Caco-2 (cell line): ENCODE measurements around the gene LRRC42. TPM values are rescaled to one million over a fixed set of nuclear protein-coding genes. Genes with fewer than 3 reads are reported as not detected.

Experiments
- BruUV-seq: library from RNA; stranded (reverse); fragments of 400-500 nt; replicated peaks from 2 replicates; lab custom pipeline; 2021; lab: Mats Ljungman, UMichigan
- CTCF ChIA-PET: fragments of 300-600 bp; sonication (Branson Sonifier 250); formaldehyde crosslinking; loops from one replicate; lab custom pipeline; 2022; ENCODE audit warnings: antibody characterized with exemption; lab: Charles Lee
- POLR2A ChIA-PET: fragments of 300-600 bp; sonication (Branson Sonifier 250); formaldehyde crosslinking; loops from one replicate; lab custom pipeline; 2022; ENCODE audit warnings: antibody characterized with exemption; lab: Charles Lee
- DNase-seq, 2 experiments: peaks; one replicate each; pipeline versions ENCODE4 v3.0.0 to v3.0.0-alpha.2; 2020 to 2022
- H3K27me3 ChIP-seq: replicated peaks from 2 replicates; pipeline ENCODE4 v1.6.0; 2011; ENCODE audit warnings: low read length; ENCODE audit not compliant: control insufficient read depth, insufficient read depth
- H3K36me3 ChIP-seq: 2 replicates; pipeline ENCODE4 v1.5.1; 2011; ENCODE audit warnings: low read length; ENCODE audit not compliant: control insufficient read depth, insufficient read depth
- H3K4me1 ChIP-seq: fragments of 250-450 bp; sonication (Bioruptor Pico); 2 replicates; pipeline ENCODE4 v1.5.1; 2020; ENCODE audit warnings: mild to moderate bottlenecking
- H3K4me3 ChIP-seq: 2 replicates; pipeline ENCODE4 v1.5.1; 2011; ENCODE audit warnings: low read depth, mild to moderate bottlenecking, control low read depth, low read length
- H3K9me3 ChIP-seq: fragments of 250-450 bp; sonication (Bioruptor Pico); 2 replicates; pipeline ENCODE4 v1.5.1; 2020; ENCODE audit warnings: mild to moderate bottlenecking, moderate library complexity
- H3K27ac Mint-ChIP-seq: one replicate; pipeline ENCODE4 v1.8.0; 2022; ENCODE audit warnings: mixed read lengths; ENCODE audit not compliant: unreplicated experiment
- H3K27me3 Mint-ChIP-seq: one replicate; pipeline ENCODE4 v1.8.0; 2022; ENCODE audit warnings: mixed read lengths; ENCODE audit not compliant: insufficient read depth, unreplicated experiment
- H3K36me3 Mint-ChIP-seq: one replicate; pipeline ENCODE4 v1.8.0; 2022; ENCODE audit warnings: mild to moderate bottlenecking, mixed read lengths; ENCODE audit not compliant: insufficient read depth, unreplicated experiment
- H3K4me1 Mint-ChIP-seq: one replicate; pipeline ENCODE4 v1.8.0; 2022; ENCODE audit warnings: low read depth, mixed read lengths; ENCODE audit not compliant: unreplicated experiment
- H3K4me3 Mint-ChIP-seq: one replicate; pipeline ENCODE4 v1.8.0; 2022; ENCODE audit warnings: mild to moderate bottlenecking, moderate library complexity, mixed read lengths; ENCODE audit not compliant: unreplicated experiment
- H3K9me3 Mint-ChIP-seq: one replicate; pipeline ENCODE4 v1.8.0; 2022; ENCODE audit warnings: mixed read lengths; ENCODE audit not compliant: unreplicated experiment
- intact Hi-C: fragments of 100-400 bp; cut with micrococcal nuclease; formaldehyde crosslinking; loops from one replicate; pipeline ENCODE4 v1.10.0; 2022; ENCODE audit not compliant: unreplicated experiment
- total RNA-seq: library from RNA; stranded (reverse); gene quantifications from 2 replicates; pipeline ENCODE4 v1.2.3, GENCODE V29; 2022
- TF ChIP-seq, protein P1 (sequence below), 2 experiments: fragments of 200-600 bp in 1 of 2; IDR thresholded peaks; 1 replicate in 1 of 2; 2 replicates in 1 of 2; pipeline versions ENCODE4 v1.5.1 to v1.8.0; 2011 to 2022; ENCODE audit warnings: antibody characterized with exemption in 1 of 2, control low read depth in 1 of 2, inconsistent platforms in 1 of 2, low read depth in 1 of 2, low read length in 1 of 2, mild to moderate bottlenecking in 1 of 2, moderate library complexity in 1 of 2; ENCODE audit not compliant: insufficient read depth in 1 of 2, severe bottlenecking in 1 of 2, unreplicated experiment in 1 of 2

LRRC42 gene
- total RNA-seq, 1 experiment from 2014 or later = 38.9 TPM

DNA sequence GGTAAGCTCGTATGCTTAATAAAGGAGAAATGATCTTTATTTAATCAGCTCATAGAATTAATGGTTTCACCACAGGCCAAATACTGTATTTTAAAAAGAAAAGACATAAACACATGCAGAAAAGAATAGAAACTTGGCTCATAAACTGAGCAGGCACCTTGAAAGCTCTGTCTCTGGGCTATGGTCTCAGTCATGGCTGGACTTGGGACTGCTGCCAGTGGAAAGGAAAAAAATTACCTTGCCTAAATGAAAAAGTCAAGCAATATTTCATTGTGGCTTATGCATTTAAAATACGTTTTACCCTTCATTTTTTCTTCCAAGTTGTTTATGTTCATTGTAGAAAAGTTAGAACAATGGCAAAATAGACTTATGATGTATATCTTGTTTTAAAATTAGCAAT, 8.0 kb downstream of the LRRC42 start:
- Histone ChIP-seq H3K4me1 (peaks cover 27% of the 10 kb centered on the region), H3K9me3 (no peaks in the 10 kb centered on the region), H3K36me3 (no peaks in the 10 kb centered on the region), H3K4me3 (no peak overlapping the region), H3K27me3 (no peaks in the 10 kb centered on the region)
- Mint-ChIP-seq H3K4me1 (peaks cover 18% of the 10 kb centered on the region), H3K36me3 (peaks cover 43% of the 10 kb centered on the region), H3K9me3 (no peaks in the 10 kb centered on the region), H3K4me3 (no peak overlapping the region), H3K27ac (no peak overlapping the region), H3K27me3 (no peaks in the 10 kb centered on the region)
- POLR2A ChIA-PET = no interaction called here
- TF ChIP-seq, protein P1, sequence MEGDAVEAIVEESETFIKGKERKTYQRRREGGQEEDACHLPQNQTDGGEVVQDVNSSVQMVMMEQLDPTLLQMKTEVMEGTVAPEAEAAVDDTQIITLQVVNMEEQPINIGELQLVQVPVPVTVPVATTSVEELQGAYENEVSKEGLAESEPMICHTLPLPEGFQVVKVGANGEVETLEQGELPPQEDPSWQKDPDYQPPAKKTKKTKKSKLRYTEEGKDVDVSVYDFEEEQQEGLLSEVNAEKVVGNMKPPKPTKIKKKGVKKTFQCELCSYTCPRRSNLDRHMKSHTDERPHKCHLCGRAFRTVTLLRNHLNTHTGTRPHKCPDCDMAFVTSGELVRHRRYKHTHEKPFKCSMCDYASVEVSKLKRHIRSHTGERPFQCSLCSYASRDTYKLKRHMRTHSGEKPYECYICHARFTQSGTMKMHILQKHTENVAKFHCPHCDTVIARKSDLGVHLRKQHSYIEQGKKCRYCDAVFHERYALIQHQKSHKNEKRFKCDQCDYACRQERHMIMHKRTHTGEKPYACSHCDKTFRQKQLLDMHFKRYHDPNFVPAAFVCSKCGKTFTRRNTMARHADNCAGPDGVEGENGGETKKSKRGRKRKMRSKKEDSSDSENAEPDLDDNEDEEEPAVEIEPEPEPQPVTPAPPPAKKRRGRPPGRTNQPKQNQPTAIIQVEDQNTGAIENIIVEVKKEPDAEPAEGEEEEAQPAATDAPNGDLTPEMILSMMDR (IDR thresholded peaks at IDR 0.05; ENCODE audit: insufficient read depth in 1 of 2, low read depth in 1 of 2, low read length in 1 of 2, severe bottlenecking in 1 of 2, unreplicated experiment in 1 of 2) = no peak
- BruUV-seq = no TSS peak
- no peak for DNase-seq
- intact Hi-C loops = no loop called here
- CTCF ChIA-PET = no interaction called here

DNA sequence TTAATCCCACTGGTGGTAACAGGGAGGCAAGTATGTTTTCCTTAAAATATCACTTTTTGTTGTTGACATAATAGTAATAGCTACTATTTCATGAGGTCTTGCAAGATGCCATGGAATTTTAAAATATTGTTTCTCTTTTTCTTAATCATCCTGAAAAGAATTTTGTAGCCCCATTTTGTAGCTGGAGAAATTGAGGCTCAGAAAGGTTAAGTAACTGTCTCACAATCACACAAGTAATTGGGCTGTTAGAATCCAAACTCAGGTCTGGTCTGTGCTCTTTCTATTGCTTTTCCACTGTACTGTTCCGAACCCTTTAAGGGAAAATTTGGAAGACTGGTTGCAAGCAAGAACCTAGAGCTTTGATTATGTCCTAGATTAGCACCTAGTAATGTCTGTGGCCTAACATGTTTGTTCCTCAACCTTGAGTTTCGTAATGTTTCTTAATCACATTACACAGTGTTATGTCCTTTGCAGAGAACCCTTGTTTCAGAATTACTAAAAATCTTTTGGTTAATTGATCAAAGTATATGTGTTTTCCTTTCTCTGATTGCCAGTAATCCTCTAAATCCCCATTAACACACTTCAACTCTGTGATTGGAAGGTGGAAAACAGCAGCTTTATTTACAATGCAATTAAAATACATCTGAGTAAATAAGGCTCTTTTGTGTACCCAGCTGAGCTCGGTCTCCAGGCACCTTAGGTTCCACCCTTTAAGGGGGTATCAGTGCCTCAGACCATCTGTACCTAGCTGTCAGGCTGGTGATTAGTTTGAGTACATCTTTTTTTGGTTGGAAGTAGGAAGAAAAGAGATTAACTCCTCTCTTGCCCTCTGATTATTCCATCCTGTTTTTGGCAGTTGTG, 10.4 kb downstream of the LRRC42 start:
- CTCF ChIA-PET = interaction anchor here (1.0 to 1.4 kb wide), 3 partner anchors 9 to 47 kb away, joined by 3 to 11 read pairs (median 3); partner anchors contain the start of genes IFT25 and LRRC42
- Histone ChIP-seq H3K27me3 (no peaks in the 10 kb centered on the region), H3K36me3 (no peaks in the 10 kb centered on the region), H3K4me3 (no peak overlapping the region), H3K4me1 (peaks cover 27% of the 10 kb centered on the region), H3K9me3 (no peaks in the 10 kb centered on the region)
- DNase-seq = peak; percentile 39 to 48
- peak overlapping the region; percentile 84 for H3K27ac Mint-ChIP-seq
- intact Hi-C loops = no loop called here
- peak overlapping the region; percentile 59 for H3K4me3 Mint-ChIP-seq
- TF ChIP-seq, protein P1 (IDR thresholded peaks at IDR 0.05; ENCODE audit: insufficient read depth in 1 of 2, low read depth in 1 of 2, low read length in 1 of 2, severe bottlenecking in 1 of 2, unreplicated experiment in 1 of 2) = no peak
- peaks cover 10% of the 10 kb centered on the region for H3K4me1 Mint-ChIP-seq
- BruUV-seq = no TSS peak
- POLR2A ChIA-PET = interaction anchor here (0.6 to 1.3 kb wide), 3 partner anchors 11 to 1489 kb away, joined by 3 to 7 read pairs (median 3); partner anchors contain the start of genes IFT25 and LRRC42
- no peaks in the 10 kb centered on the region for H3K9me3 Mint-ChIP-seq
- peaks cover 48% of the 10 kb centered on the region for H3K36me3 Mint-ChIP-seq
- H3K27me3 Mint-ChIP-seq = no peaks in the 10 kb centered on the region

DNA sequence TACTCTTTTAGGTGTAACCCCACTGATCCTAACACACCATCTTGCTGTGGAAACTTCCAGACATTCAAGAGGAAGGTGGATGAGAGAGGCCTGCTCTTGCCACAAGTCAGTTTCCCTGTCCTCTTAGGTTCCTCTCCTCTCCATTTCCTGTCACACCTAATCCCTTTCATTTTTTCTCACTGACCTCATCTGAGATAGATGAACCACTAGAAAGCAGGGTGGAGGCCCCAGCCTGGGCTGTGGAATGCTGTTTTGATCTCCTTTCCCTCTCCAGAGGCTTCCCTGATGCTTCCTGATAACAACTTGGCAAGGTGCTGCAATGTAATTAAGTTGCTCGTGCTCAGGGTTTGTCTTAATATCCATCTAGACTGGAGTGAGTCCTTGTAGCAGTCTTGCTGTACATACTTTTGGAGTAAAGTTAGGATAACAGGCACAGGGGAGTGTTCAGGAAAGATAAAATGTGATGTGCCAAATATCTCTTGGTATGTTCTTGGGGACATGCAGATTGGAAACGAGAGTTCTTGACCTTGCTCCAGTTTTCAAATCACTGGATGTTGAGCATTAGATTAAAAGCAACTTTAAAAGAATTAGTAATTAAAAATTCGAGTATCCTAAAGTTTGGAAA, 11.2 kb downstream of the LRRC42 start:
- H3K4me3 ChIP-seq = no peak overlapping the region
- CTCF ChIA-PET = interaction anchor here (1.4 kb wide), 1 partner anchor 48 kb away, joined by 3 read pairs; no protein-coding TSS in a partner anchor

More for the DNA sequence above, 11.2 kb downstream of the LRRC42 start:
- TF ChIP-seq, protein P1 (IDR thresholded peaks at IDR 0.05; ENCODE audit: insufficient read depth in 1 of 2, low read depth in 1 of 2, low read length in 1 of 2, severe bottlenecking in 1 of 2, unreplicated experiment in 1 of 2) = no peak
- POLR2A ChIA-PET = no interaction called here
- no TSS peak for BruUV-seq
- H3K4me1 ChIP-seq = peaks cover 27% of the 10 kb centered on the region
- intact Hi-C loops = no loop called here
- no peaks in the 10 kb centered on the region for H3K9me3 ChIP-seq
- no peaks in the 10 kb centered on the region for H3K36me3 ChIP-seq
- Mint-ChIP-seq H3K27ac (peak overlapping the region; percentile 84), H3K4me3 (peak overlapping the region; percentile 59), H3K36me3 (peaks cover 48% of the 10 kb centered on the region), H3K27me3 (no peaks in the 10 kb centered on the region), H3K9me3 (no peaks in the 10 kb centered on the region), H3K4me1 (peaks cover 10% of the 10 kb centered on the region)
- H3K27me3 ChIP-seq = no peaks in the 10 kb centered on the region
- peak; percentile 66 to 72 for DNase-seq
